ENCODE measurements around the gene METTL2B. TPM values are rescaled to one million over a fixed set of nuclear protein-coding genes. Genes with fewer than 3 reads are reported as not detected.
A peak's percentile ranks its signal among the peaks of the same experiment; 100 is the strongest.

The METTL2B gene
- total RNA-seq, 1 experiment from 2014 or later = 33.8 TPM

GRCh38 chr7:128434413-128435326 lies 41.9 kb upstream of the METTL2B start:
- peak; percentile 11; the same call in 1 of the 2 replicates for ATAC-seq
- H3K4me3 ChIP-seq (ENCODE audit: low read length) = no peak overlapping the region
- DNase-seq = peak; percentile 22

GRCh38 chr7:128435327-128435686 lies 41.2 kb upstream of the METTL2B start:
- H3K4me3 ChIP-seq (ENCODE audit: low read length) = no peak overlapping the region
- H3K27ac ChIP-seq (ENCODE audit: low read length) = no peak overlapping the region
- H3K4me2 ChIP-seq (ENCODE audit: low read length) = no peak overlapping the region
- no TSS peak for BruUV-seq (replicated peaks)
- no peak overlapping the region for H2AFZ ChIP-seq (ENCODE audit: low read length)
- H3K27me3 ChIP-seq (ENCODE audit: low read length) = no peaks in the 10 kb centered on the region
- no peaks in the 10 kb centered on the region for H3K79me2 ChIP-seq (ENCODE audit: low read length)
- H3K9me2 ChIP-seq (replicated peaks; ENCODE audit: low read length) = no peaks in the 10 kb centered on the region
- no peaks in the 10 kb centered on the region for H3K9me3 ChIP-seq (ENCODE audit: low read length)
- no peak for DNase-seq
- peaks cover 15% of the 10 kb centered on the region; the same call in 1 of the 2 replicates for H3K4me1 ChIP-seq (ENCODE audit: insufficient read depth, low read length)
- ChIA-PET CTCF (interaction anchor here (0.9 to 1.3 kb wide), 2 partner anchors 24 to 26 kb away, joined by 4 to 8 read pairs; no protein-coding TSS in a partner anchor), POLR2A (ENCODE audit: unreplicated experiment) (no interaction called here)
- peak; percentile 20; the same call in 1 of the 2 replicates for ATAC-seq
- H3F3A ChIP-seq (ENCODE audit: low read length, unreplicated experiment) = no peaks in the 10 kb centered on the region
- intact Hi-C loops (cut with micrococcal nuclease) = no loop called here
- no peak overlapping the region for H3K9ac ChIP-seq (ENCODE audit: low read length)
- H4K20me1 ChIP-seq (ENCODE audit: low read length) = no peaks in the 10 kb centered on the region
- no peak for TF ChIP-seq EZH2phosphoT487 (IDR thresholded peaks at IDR 0.05; ENCODE audit: borderline replicate concordance, low read length)
- TF ChIP-seq, protein P1, sequence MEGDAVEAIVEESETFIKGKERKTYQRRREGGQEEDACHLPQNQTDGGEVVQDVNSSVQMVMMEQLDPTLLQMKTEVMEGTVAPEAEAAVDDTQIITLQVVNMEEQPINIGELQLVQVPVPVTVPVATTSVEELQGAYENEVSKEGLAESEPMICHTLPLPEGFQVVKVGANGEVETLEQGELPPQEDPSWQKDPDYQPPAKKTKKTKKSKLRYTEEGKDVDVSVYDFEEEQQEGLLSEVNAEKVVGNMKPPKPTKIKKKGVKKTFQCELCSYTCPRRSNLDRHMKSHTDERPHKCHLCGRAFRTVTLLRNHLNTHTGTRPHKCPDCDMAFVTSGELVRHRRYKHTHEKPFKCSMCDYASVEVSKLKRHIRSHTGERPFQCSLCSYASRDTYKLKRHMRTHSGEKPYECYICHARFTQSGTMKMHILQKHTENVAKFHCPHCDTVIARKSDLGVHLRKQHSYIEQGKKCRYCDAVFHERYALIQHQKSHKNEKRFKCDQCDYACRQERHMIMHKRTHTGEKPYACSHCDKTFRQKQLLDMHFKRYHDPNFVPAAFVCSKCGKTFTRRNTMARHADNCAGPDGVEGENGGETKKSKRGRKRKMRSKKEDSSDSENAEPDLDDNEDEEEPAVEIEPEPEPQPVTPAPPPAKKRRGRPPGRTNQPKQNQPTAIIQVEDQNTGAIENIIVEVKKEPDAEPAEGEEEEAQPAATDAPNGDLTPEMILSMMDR (conservative IDR thresholded peaks at IDR 0.05; ENCODE audit: low read depth, low read length) = no peak
- TF ChIP-seq EZH2 (IDR thresholded peaks at IDR 0.05; ENCODE audit: low read length, unreplicated experiment) = no peak
- H3K36me3 ChIP-seq (ENCODE audit: low read depth, low read length) = no peaks in the 10 kb centered on the region

More at GRCh38 chr7:128434413-128435326, 41.9 kb upstream of the METTL2B start:
- Histone ChIP-seq H3K4me1 (ENCODE audit: insufficient read depth, low read length) (peaks cover 15% of the 10 kb centered on the region; the same call in 1 of the 2 replicates), H2AFZ (ENCODE audit: low read length) (no peak overlapping the region; the same call in 1 of the 2 replicates), H3K4me2 (ENCODE audit: low read length) (no peak overlapping the region), H3K9ac (ENCODE audit: low read length) (no peak overlapping the region), H3F3A (ENCODE audit: low read length, unreplicated experiment) (no peaks in the 10 kb centered on the region), H3K9me2 (replicated peaks; ENCODE audit: low read length) (no peaks in the 10 kb centered on the region), H4K20me1 (ENCODE audit: low read length) (no peaks in the 10 kb centered on the region), H3K36me3 (ENCODE audit: low read depth, low read length) (no peaks in the 10 kb centered on the region), H3K79me2 (ENCODE audit: low read length) (no peaks in the 10 kb centered on the region), H3K27ac (ENCODE audit: low read length) (no peak overlapping the region), H3K9me3 (ENCODE audit: low read length) (no peaks in the 10 kb centered on the region), H3K27me3 (ENCODE audit: low read length) (no peaks in the 10 kb centered on the region)
- BruUV-seq (replicated peaks) = no TSS peak
- TF ChIP-seq EZH2phosphoT487 (IDR thresholded peaks at IDR 0.05; ENCODE audit: borderline replicate concordance, low read length) = no peak
- TF ChIP-seq EZH2 (IDR thresholded peaks at IDR 0.05; ENCODE audit: low read length, unreplicated experiment) = no peak
- TF ChIP-seq, protein P1 (conservative IDR thresholded peaks at IDR 0.05; ENCODE audit: low read depth, low read length) = no peak
- intact Hi-C loops (cut with micrococcal nuclease) = no loop called here
- ChIA-PET CTCF (interaction anchor here (0.6 to 1.3 kb wide), 3 partner anchors 10 to 26 kb away, joined by 4 to 8 read pairs (median 6); no protein-coding TSS in a partner anchor), POLR2A (ENCODE audit: unreplicated experiment) (no interaction called here)

All from PC-3 (cell line).